DMS153 treated with DMSO at 0.1 percent for 48 hours (cell line): ENCODE measurements around the gene SNAPIN.
"Not testable (repeated sequence)": the region's sequence is repeated elsewhere in the genome, so short reads cannot be mapped to it uniquely, and the experiment has no call there.

Experiments used
- DNase-seq: peaks from one replicate; lab custom pipeline; 2025; ENCODE audit not compliant: unreplicated experiment; lab: John Stamatoyannopoulos, UW

SNAPIN gene

DNA sequence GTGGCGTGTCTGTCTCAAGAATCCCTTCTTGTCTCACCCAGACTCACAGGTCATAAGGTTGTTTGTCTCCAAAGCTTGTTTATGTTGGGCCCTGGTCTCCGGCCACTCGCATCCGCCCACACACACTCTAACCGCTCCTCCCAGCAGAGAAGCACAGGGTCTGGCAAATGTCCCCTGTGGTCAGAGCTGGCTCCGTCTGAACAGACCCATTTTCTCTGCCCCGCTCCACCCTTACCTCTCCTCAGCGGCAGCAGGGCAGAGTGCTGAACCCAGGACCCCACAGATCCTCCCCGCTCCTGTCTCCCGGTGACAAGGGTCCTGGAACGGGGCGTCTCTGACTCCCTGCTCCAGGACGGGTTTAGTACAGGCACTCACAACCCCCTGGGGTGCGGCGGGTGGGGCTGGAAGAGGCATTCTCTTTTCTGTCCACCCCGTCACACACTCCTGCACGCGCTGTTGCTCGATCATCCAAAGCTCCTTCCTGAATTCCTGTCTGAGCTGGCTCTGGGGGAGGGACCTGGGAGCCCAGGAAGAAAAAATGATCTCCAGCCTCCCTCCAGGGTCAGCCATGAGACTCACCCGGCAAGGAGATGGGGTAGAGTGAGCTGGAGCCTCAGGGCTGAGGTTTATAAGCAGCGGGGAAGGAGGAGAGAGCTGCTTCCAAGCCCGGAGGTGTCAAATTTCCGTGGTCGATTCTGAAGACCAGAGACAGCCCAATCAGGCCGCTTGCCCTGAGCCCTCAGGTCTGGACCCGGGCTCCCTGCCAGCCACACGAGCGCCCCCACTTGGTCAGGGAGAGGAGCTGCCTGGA lies 31.4 kb upstream of the SNAPIN start, which contains the start of gene S100A13:
S100A13 (minus strand) TSS at position 602 of the 811 bp plus-strand sequence. CDS start 1,033 bp downstream, outside the sequence.
- peak; percentile 87 for DNase-seq

DNA sequence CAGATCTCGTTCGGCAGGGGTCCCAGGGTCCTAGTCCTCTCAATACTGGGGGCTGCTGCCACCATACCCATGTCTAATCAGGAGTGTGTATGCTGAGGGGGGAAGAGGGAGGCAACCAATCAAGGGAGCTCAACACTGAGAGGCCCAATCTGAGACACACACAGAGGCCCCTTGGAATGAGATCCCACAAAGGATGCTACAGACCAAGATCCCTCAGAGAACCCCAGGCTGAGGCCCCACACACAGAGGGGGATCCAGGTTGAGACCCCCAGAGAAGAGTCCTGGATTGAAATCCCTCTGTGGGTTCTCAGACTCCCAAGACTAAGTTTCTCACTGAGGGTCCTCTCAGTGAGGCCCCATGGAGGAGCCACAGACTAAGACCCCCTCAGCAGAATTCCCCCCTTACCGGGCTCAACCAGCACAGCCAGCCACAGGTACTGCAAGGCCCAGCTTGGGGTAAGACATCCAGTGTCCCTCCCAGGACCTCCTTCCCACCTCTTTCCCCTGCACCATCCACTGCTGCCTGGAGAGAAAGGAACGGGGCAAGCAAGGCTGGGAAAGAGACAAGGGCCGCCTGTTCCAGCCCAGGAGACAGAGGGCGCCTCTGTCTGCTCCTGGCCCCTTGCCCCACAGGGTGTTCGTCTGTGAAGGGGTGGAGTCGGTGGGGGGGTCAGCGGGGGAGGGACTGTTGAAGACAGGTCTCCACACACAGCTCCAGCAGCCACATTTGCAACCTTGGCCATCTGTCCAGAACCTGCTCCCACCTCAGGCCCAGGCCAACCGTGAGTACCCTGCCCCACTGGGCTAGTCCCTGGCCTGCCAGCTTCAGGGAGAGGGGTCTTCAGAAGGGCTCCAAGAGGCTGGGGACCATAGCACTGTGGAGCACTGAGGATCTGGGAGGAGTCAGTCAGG lies 30.5 kb upstream of the SNAPIN start, which contains the start of gene S100A1:
S100A1 (plus strand) TSS at position 720 of the 912 bp plus-strand sequence. CDS start 2,088 bp downstream, outside the sequence.
- no peak for DNase-seq

DNA sequence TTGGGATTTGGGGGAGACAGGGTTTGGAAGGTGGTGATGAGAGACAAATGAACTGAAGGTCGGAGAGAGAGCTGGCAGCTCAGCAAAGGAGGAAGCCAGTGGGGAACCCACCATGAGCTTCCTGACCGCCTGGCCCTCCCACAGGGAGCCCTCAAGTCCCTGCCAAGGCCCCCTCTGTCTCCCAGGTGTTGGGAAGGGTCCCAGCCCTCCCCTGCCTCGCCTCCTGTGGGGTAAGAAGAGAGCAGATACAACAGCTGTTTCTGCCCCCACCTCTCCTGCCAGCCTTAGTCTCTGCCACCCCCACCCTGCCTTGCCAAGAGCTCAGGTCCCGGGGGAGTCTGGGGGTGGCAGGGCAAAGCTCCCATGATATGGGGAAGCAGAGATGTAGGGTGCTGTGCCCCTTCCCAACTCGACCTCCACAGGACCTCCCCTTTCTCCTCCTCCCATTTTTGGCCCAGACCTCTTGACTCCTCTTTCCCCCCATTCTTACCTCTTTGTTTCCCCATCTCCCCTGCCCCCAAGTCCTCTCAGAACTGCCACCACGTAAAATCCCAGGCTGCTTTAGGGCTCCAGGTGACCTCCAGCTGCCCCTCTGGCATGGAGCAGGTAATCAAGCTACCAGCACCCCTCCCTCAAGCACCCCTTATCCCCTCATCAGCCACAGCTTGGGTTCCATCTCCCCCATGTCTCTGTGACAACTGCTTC lies 29.7 kb upstream of the SNAPIN start:
- DNase-seq: no peak

DNA sequence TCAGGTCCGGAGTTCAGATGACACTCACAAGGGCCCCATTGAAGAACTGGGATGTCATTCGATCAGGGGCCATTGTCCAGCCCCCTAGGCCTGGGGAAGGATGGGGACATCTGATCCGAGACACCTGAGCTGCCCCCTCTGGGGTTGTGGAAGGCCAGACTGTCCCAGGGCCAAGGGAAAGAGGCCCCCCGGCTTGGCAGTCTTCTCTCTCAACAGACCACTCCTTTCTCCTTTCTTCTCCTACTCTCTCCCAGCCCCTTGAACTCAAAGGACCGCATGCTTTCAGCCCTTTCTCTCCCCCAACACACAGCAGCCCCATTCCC lies 29.2 kb upstream of the SNAPIN start:
- DNase-seq: no peak

DNA sequence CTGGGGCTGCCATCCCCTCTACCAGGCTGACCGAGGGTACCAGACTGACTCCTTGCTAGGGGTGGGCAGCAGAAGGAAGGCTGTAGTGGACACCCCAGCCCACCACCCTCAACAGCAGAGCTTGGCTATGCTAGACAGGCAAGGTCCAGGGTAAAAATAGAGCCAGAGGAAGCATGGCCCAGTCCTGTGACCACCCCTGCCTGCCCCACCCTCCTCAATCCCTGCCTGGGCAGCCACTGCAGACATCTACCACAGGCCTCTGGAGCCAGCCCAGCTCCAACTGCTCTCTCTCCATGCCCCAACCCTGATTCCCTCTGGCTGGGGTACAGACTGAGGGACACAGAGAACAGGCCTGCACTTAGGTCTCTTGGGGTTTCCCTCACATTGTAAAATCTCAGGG lies 28.5 kb upstream of the SNAPIN start:
- no peak for DNase-seq

DNA sequence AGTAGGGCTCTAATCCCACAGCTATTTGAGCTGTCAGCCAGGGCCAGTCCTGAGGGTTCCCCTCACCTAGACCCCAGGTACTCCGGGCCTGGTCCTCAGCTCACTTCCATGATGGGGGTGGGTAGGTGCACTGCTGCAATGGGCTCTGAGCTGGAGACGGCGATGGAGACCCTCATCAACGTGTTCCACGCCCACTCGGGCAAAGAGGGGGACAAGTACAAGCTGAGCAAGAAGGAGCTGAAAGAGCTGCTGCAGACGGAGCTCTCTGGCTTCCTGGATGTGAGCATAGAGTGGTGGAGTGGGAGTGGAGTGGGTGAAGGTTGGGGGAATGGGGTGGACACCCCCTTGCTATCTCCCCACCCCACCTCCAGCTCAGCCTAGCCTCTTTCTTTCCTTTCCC lies 28.1 kb upstream of the SNAPIN start:
- no peak for DNase-seq

DNA sequence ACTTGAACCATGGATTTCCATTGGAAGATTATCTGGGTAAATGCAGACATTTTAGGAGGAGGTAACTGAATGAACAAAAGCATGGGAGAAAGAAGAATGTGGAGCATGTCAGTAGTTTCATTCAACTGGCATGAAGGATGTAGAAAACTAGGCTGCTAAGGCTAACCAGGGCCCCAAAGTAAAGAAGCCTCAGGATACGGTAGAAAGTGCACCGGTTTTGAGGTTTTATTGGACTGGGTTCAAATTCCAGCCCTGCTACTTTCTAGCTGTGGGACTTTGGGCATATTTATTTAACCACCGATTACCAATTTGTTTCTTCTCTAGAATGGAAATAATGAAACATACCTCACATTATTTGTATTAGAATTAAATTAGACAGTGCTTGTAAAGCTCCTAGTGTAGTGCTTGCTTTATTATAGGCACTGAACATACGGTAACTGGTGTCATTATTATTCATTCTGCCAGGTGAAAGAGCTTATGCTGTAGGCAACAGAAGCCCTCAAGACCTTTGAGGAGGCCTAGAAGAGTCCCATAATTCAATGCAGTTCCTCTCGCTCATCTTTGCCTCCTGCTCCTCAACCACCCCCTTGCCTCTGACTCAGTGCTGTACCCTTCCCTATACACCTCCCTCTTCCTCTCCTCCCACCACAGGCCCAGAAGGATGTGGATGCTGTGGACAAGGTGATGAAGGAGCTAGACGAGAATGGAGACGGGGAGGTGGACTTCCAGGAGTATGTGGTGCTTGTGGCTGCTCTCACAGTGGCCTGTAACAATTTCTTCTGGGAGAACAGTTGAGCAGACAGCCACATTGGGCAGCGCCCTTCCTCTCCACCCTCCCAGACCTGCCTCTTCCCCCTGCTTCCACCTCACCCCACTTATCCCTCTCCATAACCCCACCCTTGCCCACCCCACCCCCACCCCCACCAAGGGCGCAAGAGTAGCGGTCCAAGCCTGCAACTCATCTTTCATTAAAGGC lies 27.2 kb upstream of the SNAPIN start:
- DNase-seq: no peak

DNA sequence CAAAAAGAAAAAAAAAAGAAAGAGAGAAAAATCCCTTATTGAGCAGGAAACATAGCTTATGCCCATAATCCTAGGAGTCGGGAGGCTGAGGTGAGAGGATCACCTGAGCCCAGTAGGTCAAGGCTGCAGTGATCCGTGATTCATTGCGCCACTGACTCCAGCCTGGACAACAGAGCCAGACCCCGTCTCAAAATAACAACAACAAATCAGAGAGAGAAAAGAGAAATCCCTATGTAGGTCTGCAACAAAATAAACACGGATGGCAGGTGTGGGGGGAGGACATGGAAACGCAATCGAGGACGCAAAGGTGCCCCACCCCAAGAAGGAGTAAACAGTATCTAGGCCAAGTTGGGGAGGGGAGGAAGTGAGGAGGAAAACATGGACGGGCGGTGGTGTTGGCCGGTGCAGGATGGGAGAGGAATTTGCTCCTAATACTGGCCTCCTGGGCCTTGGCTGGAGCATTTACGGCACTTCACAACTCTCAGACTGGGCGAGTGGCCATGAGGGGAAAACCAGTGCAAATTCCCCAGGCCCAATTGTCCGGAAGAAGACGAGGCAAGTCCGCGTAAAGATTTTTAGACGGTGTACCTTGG lies 25.2 kb upstream of the SNAPIN start:
- DNase-seq: no peak

DNA sequence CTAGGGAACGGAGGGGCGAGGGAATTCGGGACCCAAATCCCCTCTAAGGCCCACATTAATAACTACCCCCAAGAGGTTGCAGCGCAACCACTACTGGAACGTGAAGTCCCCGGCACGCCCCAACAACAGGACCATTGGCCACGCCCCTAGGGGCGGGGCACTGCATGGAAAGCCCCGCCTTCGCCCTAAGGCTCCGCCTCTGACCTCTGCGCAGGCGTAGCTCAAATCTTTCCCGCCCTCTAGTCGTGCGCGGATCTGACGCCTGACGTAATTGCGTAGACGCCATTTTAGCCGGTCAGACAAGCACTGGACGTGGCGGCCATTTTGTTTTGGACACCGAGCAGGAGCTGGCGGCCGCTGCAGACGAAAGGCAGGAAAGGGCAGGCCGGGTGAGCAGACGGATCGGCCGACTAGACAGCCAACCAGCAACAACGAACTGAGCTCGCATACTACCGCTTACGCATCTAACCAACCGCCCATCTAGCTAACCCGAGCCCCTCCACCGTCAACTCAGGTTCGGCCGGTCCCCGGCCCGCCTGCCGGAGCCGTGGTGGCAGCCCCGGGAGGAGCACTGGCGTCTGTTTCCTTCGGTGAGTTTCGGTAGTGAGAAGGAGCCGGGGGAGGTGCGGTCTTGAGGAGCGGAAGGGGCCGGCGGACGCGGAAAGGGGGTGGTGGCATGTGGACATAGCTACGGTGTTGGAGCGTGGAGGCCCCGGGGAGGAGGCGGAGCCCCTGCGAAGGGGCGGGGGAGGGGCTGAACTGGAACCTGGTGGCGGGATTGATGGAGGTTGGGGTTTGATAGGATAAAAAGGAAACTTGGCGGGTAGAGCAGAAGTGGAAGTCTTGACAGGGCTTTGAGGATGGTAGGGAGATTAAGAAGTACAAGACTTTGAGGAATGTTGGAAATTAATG lies 24.5 kb upstream of the SNAPIN start, which contains the start of gene CHTOP:
CHTOP (plus strand) TSS at position 313 of the 912 bp plus-strand sequence. CDS start 2,523 bp downstream, outside the sequence.
- peak; percentile 98 for DNase-seq

DNA sequence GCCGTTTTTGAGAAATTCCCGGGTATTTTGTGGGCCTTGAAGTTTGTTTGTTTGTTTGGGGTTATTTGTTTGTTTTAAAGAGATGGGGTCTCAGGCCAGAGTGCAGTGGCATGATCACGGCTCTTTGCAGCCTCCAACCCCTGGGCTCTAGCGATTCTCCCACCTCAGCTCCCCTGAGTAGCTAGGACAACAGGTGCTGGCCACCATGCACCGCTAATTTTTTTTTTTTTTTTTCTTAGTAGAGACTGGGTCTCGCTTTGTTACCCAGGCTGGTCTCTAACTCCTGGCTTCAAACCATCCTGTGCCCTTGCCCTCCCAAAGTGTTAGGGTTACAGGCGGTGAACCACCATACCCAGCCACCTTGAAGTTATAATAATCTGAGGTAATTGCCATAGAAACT lies 22.6 kb upstream of the SNAPIN start:
- DNase-seq: no peak

DNA sequence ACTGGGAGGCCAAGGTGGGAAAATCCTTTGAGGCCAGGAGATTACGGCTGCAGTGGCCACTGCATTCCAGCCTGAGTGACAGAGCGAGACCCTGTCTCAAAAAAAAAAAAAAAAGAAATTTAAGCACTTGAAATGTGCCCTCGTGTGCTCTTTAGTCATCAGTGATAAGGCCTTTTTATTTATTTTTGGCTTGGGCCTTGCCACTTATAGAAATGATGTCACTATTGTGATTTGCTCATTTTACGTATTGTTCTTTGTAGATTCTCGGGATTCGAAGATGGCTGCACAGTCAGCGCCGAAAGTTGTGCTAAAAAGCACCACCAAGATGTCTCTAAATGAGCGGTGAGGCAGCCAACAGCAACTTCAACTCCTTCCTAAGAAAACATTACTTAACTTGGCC lies 22.2 kb upstream of the SNAPIN start:
- DNase-seq: no peak

DNA sequence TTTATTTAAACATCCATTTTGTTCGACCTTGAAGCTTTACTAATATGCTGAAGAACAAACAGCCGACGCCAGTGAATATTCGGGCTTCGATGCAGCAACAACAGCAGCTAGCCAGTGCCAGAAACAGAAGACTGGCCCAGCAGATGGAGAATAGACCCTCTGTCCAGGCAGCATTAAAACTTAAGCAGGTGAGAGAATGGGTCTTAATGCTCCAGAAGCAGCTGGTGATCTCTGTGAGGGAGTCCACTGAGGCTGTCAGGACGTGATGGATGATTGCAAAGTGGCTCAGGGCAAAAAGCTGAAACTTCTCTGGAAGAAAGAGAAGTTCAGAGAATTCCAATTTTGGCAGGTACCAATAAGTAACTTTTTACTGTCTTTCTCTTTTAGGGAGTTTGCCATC lies 20.2 kb upstream of the SNAPIN start:
- DNase-seq: no peak

DNA sequence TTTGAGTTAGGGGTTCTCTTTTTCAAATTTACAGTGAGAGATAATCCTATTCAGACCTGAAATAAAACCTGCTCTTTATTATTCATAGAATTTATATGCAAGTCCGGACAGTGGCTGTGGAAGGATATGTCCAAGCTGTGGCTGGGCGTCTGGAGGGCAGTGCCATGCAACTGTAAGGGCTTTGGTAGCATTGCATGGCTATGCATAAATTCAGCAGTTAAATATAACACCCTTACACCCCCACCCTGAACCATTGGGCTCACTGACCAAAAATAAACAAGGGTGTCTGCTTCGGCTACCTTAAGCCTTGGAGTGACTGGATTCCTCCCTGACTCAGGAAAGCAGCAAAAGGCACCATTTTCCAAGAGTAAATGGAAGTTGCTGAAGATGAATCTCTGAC lies 19.2 kb upstream of the SNAPIN start:
- no peak for DNase-seq

DNA sequence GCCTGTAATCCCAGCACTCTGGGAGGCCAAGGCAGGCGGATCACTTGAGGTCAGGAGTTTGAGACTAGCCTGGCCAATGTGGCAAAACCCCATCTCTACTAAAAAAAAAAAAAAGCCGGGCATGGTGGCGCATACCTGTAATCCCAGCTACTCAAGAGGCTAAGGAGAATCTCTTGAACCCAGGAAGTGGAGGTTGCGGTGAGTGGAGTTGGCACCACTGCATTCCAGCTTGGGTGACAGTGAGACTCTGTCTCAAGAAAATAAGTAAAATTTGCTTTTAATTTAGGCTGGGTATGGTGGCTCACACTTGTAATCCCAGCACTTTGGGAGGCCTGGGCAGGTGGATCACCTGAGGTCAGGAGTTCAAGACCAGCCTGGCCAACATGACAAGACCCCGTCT lies 18.3 kb upstream of the SNAPIN start:
- not testable (repeated sequence) for DNase-seq

DNA sequence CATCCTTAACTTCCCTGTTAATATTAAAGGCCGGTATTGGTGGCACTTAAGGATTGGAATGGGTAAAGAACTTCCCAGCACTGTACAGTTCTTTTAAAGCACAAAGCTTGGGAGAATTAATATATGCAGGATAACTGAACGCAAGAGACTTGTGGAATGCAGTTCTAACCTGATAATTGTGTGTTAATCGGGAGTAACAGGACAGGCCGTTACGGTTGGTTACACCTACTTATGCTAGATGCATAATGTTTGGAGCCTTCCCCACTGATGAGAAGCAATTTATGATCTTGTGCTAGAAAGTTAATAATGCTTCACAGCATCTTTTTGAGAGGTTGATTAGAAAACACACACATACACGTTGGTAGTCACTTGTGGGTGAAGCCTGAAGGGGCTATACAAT lies 17.6 kb upstream of the SNAPIN start:
- no peak for DNase-seq

DNA sequence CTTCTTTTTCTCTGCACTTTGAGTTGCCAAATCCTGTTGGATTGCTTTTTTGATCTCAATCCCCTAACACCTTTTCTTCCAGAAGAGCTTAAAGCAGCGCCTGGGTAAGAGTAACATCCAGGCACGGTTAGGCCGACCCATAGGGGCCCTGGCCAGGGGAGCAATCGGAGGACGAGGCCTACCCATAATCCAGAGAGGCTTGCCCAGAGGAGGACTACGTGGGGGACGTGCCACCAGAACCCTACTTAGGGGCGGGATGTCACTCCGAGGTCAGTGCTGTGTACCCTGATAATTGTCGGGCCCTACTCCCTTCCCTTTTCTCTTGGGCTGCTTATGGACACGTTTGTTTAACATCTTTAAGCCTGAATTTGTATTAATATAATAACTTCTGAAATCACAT lies 16.3 kb upstream of the SNAPIN start:
- DNase-seq: no peak

DNA sequence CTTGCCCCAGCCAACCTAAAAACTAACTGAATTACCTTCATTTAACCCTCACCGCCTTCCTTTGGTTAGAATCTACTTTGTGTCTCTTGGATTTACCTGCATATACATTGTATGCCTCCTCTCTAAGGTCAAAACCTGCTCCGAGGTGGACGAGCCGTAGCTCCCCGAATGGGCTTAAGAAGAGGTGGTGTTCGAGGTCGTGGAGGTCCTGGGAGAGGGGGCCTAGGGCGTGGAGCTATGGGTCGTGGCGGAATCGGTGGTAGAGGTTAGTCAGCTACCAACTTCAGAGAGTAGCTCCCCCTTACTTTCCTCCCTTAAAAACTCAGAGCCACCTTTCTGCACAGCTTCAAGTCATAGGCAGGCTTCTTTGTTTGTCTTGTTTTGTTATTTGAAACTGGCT lies 15.4 kb upstream of the SNAPIN start:
- no peak for DNase-seq

DNA sequence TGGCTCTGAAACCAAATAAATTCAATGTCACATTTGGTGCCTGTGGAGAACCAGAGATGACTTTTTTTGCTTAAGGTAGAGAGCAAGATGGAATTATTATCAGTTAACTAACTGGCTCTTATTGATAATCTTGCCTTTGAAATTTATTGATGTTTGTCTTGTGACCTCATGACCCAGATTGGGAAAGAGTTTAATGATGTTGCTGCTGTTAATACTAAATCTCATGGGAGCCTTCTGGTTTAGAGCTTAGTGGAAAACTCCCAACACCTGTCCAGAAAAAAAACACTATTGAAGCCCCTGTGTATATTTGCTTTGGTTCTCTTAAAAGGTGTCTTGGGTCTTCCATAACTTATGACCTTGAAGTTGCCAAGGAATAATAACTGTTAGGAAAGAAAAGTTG lies 14.7 kb upstream of the SNAPIN start:
- DNase-seq: no peak
